Left renal pelvis (tissue), 4 donors: ENCODE results near the gene GPATCH3. TPM values are rescaled to one million over a fixed set of nuclear protein-coding genes. Genes with fewer than 3 reads are reported as not detected.
"Not testable (repeated sequence)": the region's sequence is repeated elsewhere in the genome, so short reads cannot be mapped to it uniquely, and the experiment has no call there.

Experiments
- DNase-seq, 4 donors: peaks; one replicate each; pipeline ENCODE4 v3.0.0-alpha.2; 2013; ENCODE audit warnings: low read depth in 4 of 4, low spot score in 3 of 4
- polyA plus RNA-seq, 4 donors: library from polyadenylated mRNA; unstranded; fragments of 120-200 nt; gene quantifications; one replicate each; pipeline ENCODE4 v1.2.1, GENCODE V29; 2013; ENCODE audit not compliant: insufficient read length in 4 of 4

The GPATCH3 gene
- polyA plus RNA-seq, 4 donors: 11.4 to 17.6 (median 12.9) TPM

GRCh38 chr1:26848941-26849774 is 51.1 kb downstream of the GPATCH3 start:
- DNase-seq: no peak

- no peak for DNase-seq
These were observed 51.8 kb downstream of the GPATCH3 start for GRCh38 chr1:26848499-26848898.

GRCh38 chr1:26847826-26848225 is 52.4 kb downstream of the GPATCH3 start:
- DNase-seq: not testable (repeated sequence)

- DNase-seq: no peak
These were observed 55.7 kb downstream of the GPATCH3 start for GRCh38 chr1:26844424-26845196.

Other genes starting within 250 kb of the GPATCH3 start
- gene ARID1A, start 204.5 kb downstream of the GPATCH3 start, polyA plus RNA-seq: 100 to 1,000 TPM in 1 of 4 donors, 10 to 100 TPM in 3; 79.3 to 103 (median 91.0) TPM
- gene PIGV, start 112.5 kb downstream of the GPATCH3 start, polyA plus RNA-seq: 10 to 100 TPM; 13.1 to 18.3 (median 16.8) TPM
- 10 to 100 TPM; 19.4 to 23.3 (median 21.7) TPM for gene ZDHHC18, start 73.8 kb downstream of the GPATCH3 start, polyA plus RNA-seq
- under 1 TPM; 0.49 to 1.00 (median 0.70) TPM for gene SFN, start 37.3 kb downstream of the GPATCH3 start, polyA plus RNA-seq
- gene GPN2, start 10.2 kb downstream of the GPATCH3 start, polyA plus RNA-seq: 10 to 100 TPM; 20.1 to 34.5 (median 30.1) TPM
- gene NR0B2, start 13.5 kb upstream of the GPATCH3 start, polyA plus RNA-seq: 1 to 10 TPM in 2 of 4 donors, under 1 TPM in 2; 0.27 to 1.5 (median 1.1) TPM
- 10 to 100 TPM; 57.2 to 99.1 (median 89.5) TPM for gene NUDC, start 21.3 kb upstream of the GPATCH3 start, polyA plus RNA-seq
- gene KDF1, start 60.0 kb upstream of the GPATCH3 start, polyA plus RNA-seq: 10 to 100 TPM in 1 of 4 donors, 1 to 10 TPM in 2, under 1 TPM in 1; 0.20 to 11.0 (median 8.7) TPM
- 1 to 10 TPM; 4.6 to 7.6 (median 6.6) TPM for gene TRNP1, start 93.2 kb upstream of the GPATCH3 start, polyA plus RNA-seq
- 1 to 10 TPM in 2 of 4 donors, under 1 TPM in 2; 0.72 to 1.6 (median 0.93) TPM for gene TENT5B, start 112.4 kb upstream of the GPATCH3 start, polyA plus RNA-seq